ENCODE results near the gene NUDT14. TPM values are rescaled to one million over a fixed set of nuclear protein-coding genes. Genes with fewer than 3 reads are reported as not detected.

NUDT14 gene
- total and polyA plus RNA-seq, 4 experiments from 2014 or later, result 10.5 to 20.2 (median 17.7) TPM

DNA sequence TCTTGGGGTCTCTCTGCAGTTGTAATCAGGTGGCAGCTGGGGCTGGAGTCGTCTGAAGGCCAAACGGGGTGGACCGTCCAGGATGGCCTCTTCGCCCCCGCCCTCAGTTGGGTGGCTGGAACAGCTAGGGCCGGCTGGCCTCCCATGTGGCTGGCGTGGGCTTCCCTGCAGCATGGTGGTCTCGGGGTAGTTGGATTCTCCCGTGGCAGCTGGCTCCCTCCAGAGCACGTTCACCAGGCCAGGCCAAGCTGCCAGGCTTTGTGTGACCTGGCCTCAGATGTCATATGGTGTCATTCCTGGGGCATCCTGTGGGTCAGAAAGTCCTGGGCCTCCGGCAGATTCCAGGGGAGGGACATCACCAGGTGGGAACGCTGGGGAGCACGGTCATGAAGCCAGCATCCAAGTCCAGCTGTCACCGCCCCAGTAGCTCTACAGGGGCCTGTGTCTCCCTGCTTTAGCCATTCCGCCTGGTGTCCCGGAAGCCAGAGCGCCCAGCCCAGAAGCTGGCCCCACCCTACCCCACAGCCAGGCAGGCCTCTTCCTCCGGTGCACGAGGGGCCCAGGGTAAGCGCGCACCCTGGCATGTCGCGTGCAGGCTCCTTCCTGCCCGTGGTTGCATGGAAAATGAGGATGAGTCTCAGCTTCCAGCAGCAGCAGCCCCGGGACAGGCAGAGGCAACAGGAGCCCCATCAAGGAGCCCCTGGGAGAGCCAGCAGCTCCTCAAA, 1.3 kb upstream of the NUDT14 start:
- CTCF ChIA-PET (ENCODE audit: partially characterized antibody), result interaction anchor here (1.1 to 1.8 kb wide), 4 partner anchors 13 to 92 kb away, joined by 3 to 9 read pairs (median 6); no protein-coding TSS in a partner anchor
- DNase-seq, result no peak
- no peaks in the 10 kb centered on the region for H3K36me3 ChIP-seq (ENCODE audit: insufficient read depth, low read length)
- POLR2A ChIA-PET (ENCODE audit: partially characterized antibody), result interaction anchor here (0.9 to 1.8 kb wide), 4 partner anchors 8 to 131 kb away, joined by 4 to 7 read pairs (median 4); partner anchors contain the start of genes BRF1 and BTBD6
- Mint-ChIP-seq H3K27ac (peak overlapping the region in 3 of 7 donors; percentile 44 to 70 (median 48)), H3K4me1 (peaks cover 1 to 14% (median 8%) of the 10 kb centered on the region in 4 donors), H3K4me3 (peak overlapping the region in 6 of 8 donors; percentile 49 to 77 (median 70)), H3K9me3 (no peaks in the 10 kb centered on the region), H3K27me3 (no peaks in the 10 kb centered on the region), H3K36me3 (no peaks in the 10 kb centered on the region)
- peaks cover 19% of the 10 kb centered on the region for H3K4me1 ChIP-seq (ENCODE audit: insufficient read depth, low read length)
- intact Hi-C loops (cut with micrococcal nuclease), result loop anchor here (5.0 kb wide), 2 partner anchors 90 to 120 kb away; partner anchors contain the start of gene BRF1
- H3K4me3 ChIP-seq (ENCODE audit: low read length in 2 of 2), result no peak overlapping the region
- H3K9me3 ChIP-seq (ENCODE audit: control insufficient read depth in 1 of 2, low read length in 2 of 2), result no peaks in the 10 kb centered on the region
- no peaks in the 10 kb centered on the region for H3K27me3 ChIP-seq (ENCODE audit: insufficient read depth, low read length)
- no peak overlapping the region for H3K27ac ChIP-seq (ENCODE audit: low read depth, low read length)

- H3K36me3 ChIP-seq (ENCODE audit: insufficient read depth, low read length), result no peaks in the 10 kb centered on the region
- H3K4me1 ChIP-seq (ENCODE audit: insufficient read depth, low read length), result peaks cover 20% of the 10 kb centered on the region
- no peaks in the 10 kb centered on the region for H3K27me3 Mint-ChIP-seq
- DNase-seq, result no peak
- intact Hi-C loops (cut with micrococcal nuclease), result loop anchor here (5.0 kb wide), 2 partner anchors 89 to 121 kb away; partner anchors contain the start of gene BRF1
- H3K4me3 ChIP-seq (ENCODE audit: low read length in 2 of 2), result no peak overlapping the region
- H3K27me3 ChIP-seq (ENCODE audit: insufficient read depth, low read length), result no peaks in the 10 kb centered on the region
- H3K27ac ChIP-seq (ENCODE audit: low read depth, low read length), result no peak overlapping the region
- no peaks in the 10 kb centered on the region for H3K9me3 ChIP-seq (ENCODE audit: control insufficient read depth in 1 of 2, low read length in 2 of 2)
- peak overlapping the region in 2 of 7 donors; percentile 44 to 70 for H3K27ac Mint-ChIP-seq
- no peaks in the 10 kb centered on the region for H3K36me3 Mint-ChIP-seq
- no peaks in the 10 kb centered on the region for H3K9me3 Mint-ChIP-seq
- ChIA-PET CTCF (ENCODE audit: partially characterized antibody) (interaction anchor here (0.9 to 1.8 kb wide), 5 partner anchors 8 to 91 kb away, joined by 3 to 9 read pairs (median 6); no protein-coding TSS in a partner anchor), POLR2A (ENCODE audit: partially characterized antibody) (interaction anchor here (0.9 to 1.8 kb wide), 4 partner anchors 9 to 132 kb away, joined by 4 to 7 read pairs (median 4); partner anchors contain the start of gene BRF1)
- peaks cover 1 to 15% (median 8%) of the 10 kb centered on the region in 4 donors for H3K4me1 Mint-ChIP-seq
- H3K4me3 Mint-ChIP-seq, result peak overlapping the region; percentile 41 to 77 (median 66)
Measured at GRCh38 chr14:105181549-105182295, 610 bp upstream of the NUDT14 start.

DNA sequence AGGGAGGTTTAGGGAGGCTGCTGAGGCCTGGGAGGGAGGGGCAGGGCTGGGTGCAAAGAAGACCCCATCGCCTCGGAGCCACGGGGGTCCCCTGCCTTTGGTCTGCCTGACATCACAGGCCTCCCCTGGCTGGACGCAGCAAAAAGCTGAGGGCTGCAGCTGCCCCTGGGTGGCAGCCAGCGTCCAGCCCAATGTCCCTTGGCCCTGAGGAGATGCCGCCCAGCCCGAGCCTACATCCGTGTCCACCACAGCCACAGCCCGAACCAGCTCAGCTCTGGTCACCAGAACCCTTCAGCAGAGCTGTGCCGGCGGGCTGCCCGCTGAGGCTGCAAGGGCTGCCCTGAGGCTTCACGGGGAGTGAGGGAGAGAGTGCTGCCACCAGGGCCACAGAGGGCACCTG, 1.9 kb downstream of the NUDT14 start:
- peaks cover 43% of the 10 kb centered on the region for H3K4me1 ChIP-seq (ENCODE audit: insufficient read depth, low read length)
- ChIA-PET CTCF (ENCODE audit: partially characterized antibody) (no interaction called here), POLR2A (ENCODE audit: partially characterized antibody) (interaction anchor here (1.0 to 1.5 kb wide), 2 partner anchors 8 to 122 kb away, joined by 3 read pairs; partner anchors contain the start of gene BRF1)

GRCh38 chr14:105178868-105179140, 2.3 kb downstream of the NUDT14 start:
- Histone ChIP-seq H3K9me3 (ENCODE audit: control insufficient read depth in 1 of 2, low read length in 2 of 2) (no peaks in the 10 kb centered on the region), H3K27me3 (ENCODE audit: insufficient read depth, low read length) (no peaks in the 10 kb centered on the region), H3K4me3 (ENCODE audit: low read length in 2 of 2) (no peak overlapping the region), H3K4me1 (ENCODE audit: insufficient read depth, low read length) (peaks cover 45% of the 10 kb centered on the region), H3K36me3 (ENCODE audit: insufficient read depth, low read length) (no peaks in the 10 kb centered on the region), H3K27ac (ENCODE audit: low read depth, low read length) (no peak overlapping the region)
- peak overlapping the region in 1 of 7 donors; percentile 22 for H3K27ac Mint-ChIP-seq
- no peaks in the 10 kb centered on the region for H3K9me3 Mint-ChIP-seq
- no peaks in the 10 kb centered on the region for H3K36me3 Mint-ChIP-seq
- intact Hi-C loops (cut with micrococcal nuclease), result no loop called here
- no peaks in the 10 kb centered on the region for H3K27me3 Mint-ChIP-seq
- H3K4me3 Mint-ChIP-seq, result no peak overlapping the region
- H3K4me1 Mint-ChIP-seq, result peaks cover 4 to 35% (median 20%) of the 10 kb centered on the region in 4 donors
- ChIA-PET CTCF (ENCODE audit: partially characterized antibody) (no interaction called here), POLR2A (ENCODE audit: partially characterized antibody) (interaction anchor here (1.5 kb wide), 1 partner anchor 122 kb away, joined by 3 read pairs; the partner anchor contains the start of gene BRF1)
- DNase-seq, result no peak

More for the DNA sequence above, 1.9 kb downstream of the NUDT14 start:
- Mint-ChIP-seq H3K9me3 (no peaks in the 10 kb centered on the region), H3K27me3 (no peaks in the 10 kb centered on the region), H3K36me3 (no peaks in the 10 kb centered on the region), H3K4me1 (peaks cover 4 to 34% (median 18%) of the 10 kb centered on the region in 4 donors), H3K4me3 (no peak overlapping the region), H3K27ac (no peak overlapping the region)
- no peaks in the 10 kb centered on the region for H3K36me3 ChIP-seq (ENCODE audit: insufficient read depth, low read length)
- no peaks in the 10 kb centered on the region for H3K9me3 ChIP-seq (ENCODE audit: control insufficient read depth in 1 of 2, low read length in 2 of 2)
- intact Hi-C loops (cut with micrococcal nuclease), result no loop called here
- H3K27me3 ChIP-seq (ENCODE audit: insufficient read depth, low read length), result no peaks in the 10 kb centered on the region
- no peak overlapping the region for H3K27ac ChIP-seq (ENCODE audit: low read depth, low read length)
- H3K4me3 ChIP-seq (ENCODE audit: low read length in 2 of 2), result no peak overlapping the region
- no peak for DNase-seq

DNA sequence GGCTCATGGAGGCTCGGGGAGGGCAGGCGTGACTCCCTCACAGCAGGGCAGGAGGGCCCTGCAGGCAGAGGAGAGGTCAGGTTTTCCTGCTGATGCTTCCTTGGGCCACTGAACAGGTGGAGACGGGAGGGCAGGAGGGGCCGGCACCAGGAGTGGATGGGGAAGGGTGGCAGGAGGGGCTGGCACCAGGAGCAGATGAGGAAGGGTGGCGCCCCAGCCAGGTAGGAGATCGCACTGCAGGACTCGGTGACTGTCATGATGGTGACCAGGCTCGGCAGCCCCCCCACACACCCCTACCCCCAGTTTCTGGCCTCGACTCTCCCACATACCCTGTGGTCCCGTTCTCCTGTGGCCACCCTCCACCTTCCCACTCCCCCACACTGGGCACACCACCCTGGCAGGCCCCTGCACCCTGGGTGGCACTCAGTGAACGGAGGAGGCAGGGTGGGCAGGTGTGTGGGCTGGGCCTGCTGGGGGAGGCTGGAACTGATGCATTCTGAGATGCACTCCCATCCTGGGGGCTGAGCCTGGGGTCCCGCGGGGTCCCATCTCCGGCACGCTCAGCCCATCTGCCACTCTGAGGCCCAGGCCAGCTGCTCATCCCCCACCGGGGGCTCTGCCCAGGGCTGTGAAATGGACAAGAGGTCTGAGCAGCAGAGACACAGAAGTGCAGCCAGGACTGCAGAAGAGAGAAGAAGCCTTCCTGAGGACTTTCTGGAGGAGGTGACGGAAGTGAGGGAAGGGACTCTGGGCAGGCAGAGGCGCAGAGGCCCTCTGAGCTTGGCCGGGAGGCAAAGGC, 2.8 kb downstream of the NUDT14 start:
- intact Hi-C loops (cut with micrococcal nuclease), result no loop called here
- peaks cover 45% of the 10 kb centered on the region for H3K4me1 ChIP-seq (ENCODE audit: insufficient read depth, low read length)
- H3K27me3 ChIP-seq (ENCODE audit: insufficient read depth, low read length), result no peaks in the 10 kb centered on the region
- H3K4me3 Mint-ChIP-seq, result peak overlapping the region in 1 of 8 donors; percentile 36
- ChIA-PET CTCF (ENCODE audit: partially characterized antibody) (no interaction called here), POLR2A (ENCODE audit: partially characterized antibody) (interaction anchor here (1.5 kb wide), 1 partner anchor 123 kb away, joined by 3 read pairs; the partner anchor contains the start of gene BRF1)
- no peaks in the 10 kb centered on the region for H3K9me3 Mint-ChIP-seq
- no peak overlapping the region for H3K4me3 ChIP-seq (ENCODE audit: low read length in 2 of 2)
- no peaks in the 10 kb centered on the region for H3K36me3 ChIP-seq (ENCODE audit: insufficient read depth, low read length)
- no peaks in the 10 kb centered on the region for H3K36me3 Mint-ChIP-seq
- DNase-seq, result no peak
- H3K4me1 Mint-ChIP-seq, result peaks cover 4 to 35% (median 20%) of the 10 kb centered on the region in 4 donors
- H3K27me3 Mint-ChIP-seq, result no peaks in the 10 kb centered on the region
- H3K27ac Mint-ChIP-seq, result peak overlapping the region in 1 of 7 donors; percentile 22
- no peaks in the 10 kb centered on the region for H3K9me3 ChIP-seq (ENCODE audit: control insufficient read depth in 1 of 2, low read length in 2 of 2)
- no peak overlapping the region for H3K27ac ChIP-seq (ENCODE audit: low read depth, low read length)

DNA sequence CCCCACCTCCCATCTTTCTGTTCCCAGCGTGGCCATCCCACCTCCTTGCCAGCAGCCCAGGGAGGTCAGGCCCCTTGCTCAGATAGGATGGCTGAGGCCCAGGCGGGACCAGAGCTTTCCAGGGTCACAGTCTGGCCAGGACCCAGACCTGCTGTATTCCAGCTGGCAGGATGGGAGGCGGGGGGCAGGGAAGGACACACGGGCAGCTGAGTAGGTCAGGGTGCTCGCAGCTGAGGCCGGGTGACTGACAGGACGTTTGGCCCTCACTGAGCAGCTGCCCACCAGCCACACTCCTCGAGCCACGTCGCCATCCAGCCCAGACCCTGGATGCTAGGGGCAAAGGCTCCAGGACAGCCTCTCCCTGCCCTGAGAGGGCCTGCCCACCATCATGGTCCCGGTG, 4.0 kb downstream of the NUDT14 start:
- CTCF ChIA-PET (ENCODE audit: partially characterized antibody), result no interaction called here
- no peaks in the 10 kb centered on the region for H3K27me3 ChIP-seq (ENCODE audit: insufficient read depth, low read length)
- no peaks in the 10 kb centered on the region for H3K27me3 Mint-ChIP-seq
- H3K9me3 Mint-ChIP-seq, result no peaks in the 10 kb centered on the region
- no peak overlapping the region for H3K27ac ChIP-seq (ENCODE audit: low read depth, low read length)
- no peaks in the 10 kb centered on the region for H3K9me3 ChIP-seq (ENCODE audit: control insufficient read depth in 1 of 2, low read length in 2 of 2)
- H3K4me1 ChIP-seq (ENCODE audit: insufficient read depth, low read length), result peaks cover 41% of the 10 kb centered on the region
- no peak overlapping the region for H3K4me3 Mint-ChIP-seq
- no peak for DNase-seq
- no peaks in the 10 kb centered on the region for H3K36me3 ChIP-seq (ENCODE audit: insufficient read depth, low read length)
- H3K36me3 Mint-ChIP-seq, result no peaks in the 10 kb centered on the region
- no peak overlapping the region for H3K4me3 ChIP-seq (ENCODE audit: low read length in 2 of 2)
- H3K4me1 Mint-ChIP-seq, result peaks cover 4 to 32% (median 18%) of the 10 kb centered on the region in 4 donors
- intact Hi-C loops (cut with micrococcal nuclease), result no loop called here
- H3K27ac Mint-ChIP-seq, result no peak overlapping the region
- POLR2A ChIA-PET (ENCODE audit: partially characterized antibody), result interaction anchor here (1.0 kb wide), 1 partner anchor 124 kb away, joined by 3 read pairs; no protein-coding TSS in a partner anchor
